Measurements from ENCODE around the gene CCDC80.

Gene CCDC80

DNA sequence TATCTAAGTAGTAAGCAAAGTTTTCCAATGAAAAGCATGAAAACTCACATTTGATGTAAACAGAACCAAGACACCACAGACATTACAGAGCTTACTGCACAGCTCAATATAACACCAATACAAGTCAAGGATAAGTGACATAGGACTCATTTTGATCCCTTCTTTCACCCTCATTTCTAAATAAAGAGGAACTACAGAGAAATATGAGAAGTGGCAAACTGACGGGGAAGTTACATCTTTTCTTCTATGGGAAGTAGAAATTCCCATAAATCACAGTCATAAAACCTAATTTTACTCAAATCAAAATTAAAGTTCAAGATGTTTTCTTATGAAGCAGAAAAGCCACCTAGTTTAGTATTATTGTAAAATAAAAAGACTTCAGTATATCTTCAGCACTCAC lies 83.0 kb downstream of the CCDC80 start:
- no peak overlapping the region for H3K27ac ChIP-seq
- TF ChIP-seq, protein P1, sequence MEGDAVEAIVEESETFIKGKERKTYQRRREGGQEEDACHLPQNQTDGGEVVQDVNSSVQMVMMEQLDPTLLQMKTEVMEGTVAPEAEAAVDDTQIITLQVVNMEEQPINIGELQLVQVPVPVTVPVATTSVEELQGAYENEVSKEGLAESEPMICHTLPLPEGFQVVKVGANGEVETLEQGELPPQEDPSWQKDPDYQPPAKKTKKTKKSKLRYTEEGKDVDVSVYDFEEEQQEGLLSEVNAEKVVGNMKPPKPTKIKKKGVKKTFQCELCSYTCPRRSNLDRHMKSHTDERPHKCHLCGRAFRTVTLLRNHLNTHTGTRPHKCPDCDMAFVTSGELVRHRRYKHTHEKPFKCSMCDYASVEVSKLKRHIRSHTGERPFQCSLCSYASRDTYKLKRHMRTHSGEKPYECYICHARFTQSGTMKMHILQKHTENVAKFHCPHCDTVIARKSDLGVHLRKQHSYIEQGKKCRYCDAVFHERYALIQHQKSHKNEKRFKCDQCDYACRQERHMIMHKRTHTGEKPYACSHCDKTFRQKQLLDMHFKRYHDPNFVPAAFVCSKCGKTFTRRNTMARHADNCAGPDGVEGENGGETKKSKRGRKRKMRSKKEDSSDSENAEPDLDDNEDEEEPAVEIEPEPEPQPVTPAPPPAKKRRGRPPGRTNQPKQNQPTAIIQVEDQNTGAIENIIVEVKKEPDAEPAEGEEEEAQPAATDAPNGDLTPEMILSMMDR (conservative IDR thresholded peaks at IDR 0.05), result no peak

DNA sequence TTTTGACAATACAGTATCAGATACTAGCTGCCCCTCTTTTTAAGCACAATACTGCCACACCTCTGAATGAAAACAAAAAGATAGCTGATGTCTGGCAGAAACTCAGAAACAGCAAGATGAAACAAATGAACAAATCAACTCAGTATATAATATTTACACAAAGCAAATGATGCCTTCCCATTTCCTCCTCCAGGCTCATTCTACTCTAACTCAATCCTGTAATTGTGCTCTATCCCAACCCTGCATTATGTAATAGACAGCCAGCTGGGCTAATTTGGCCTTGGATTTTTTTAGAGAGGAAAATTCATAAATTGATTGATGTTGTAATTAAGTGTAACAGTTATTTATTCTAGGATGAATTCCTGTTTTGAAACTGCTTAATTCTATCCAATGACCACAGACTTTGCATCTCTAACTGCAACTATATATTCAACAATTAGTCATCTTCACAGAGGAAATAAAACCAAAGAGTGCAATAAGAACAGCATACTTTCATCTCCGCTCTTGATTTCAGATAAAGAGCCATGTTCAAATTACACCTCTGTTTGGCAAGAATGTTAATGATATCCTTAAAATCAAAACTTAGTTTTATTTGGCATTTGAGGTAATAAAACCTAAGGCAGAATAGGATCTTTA lies 85.3 kb downstream of the CCDC80 start:
- TF ChIP-seq, protein P1 (conservative IDR thresholded peaks at IDR 0.05), result no peak
- H3K27ac ChIP-seq, result peak overlapping the region; percentile 17; the same call in 1 of the 2 replicates

DNA sequence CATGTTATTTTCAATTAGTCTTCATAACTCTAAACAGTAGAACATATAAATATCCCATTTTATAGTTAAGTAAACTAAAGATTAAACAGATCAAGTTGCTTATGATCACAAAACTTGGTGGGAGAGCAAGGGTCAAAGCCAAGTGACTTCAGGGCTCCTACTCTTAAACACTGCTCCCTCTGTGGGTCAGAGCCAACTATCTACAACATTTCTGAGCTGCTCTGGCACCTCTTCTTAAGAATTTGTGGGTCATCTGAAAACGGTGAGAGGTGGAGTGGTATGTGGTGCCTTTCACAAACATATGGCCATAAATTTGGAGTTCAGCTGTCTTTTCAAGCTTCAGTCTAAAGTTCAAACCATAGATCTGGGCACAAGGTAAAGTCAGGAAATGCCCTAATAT lies 90.1 kb downstream of the CCDC80 start:
- no peak overlapping the region for H3K27ac ChIP-seq
- TF ChIP-seq, protein P1 (conservative IDR thresholded peaks at IDR 0.05), result no peak
